B cell (primary cell): ENCODE data around the gene FLYWCH2. TPM values are rescaled to one million over a fixed set of nuclear protein-coding genes. Genes with fewer than 3 reads are reported as not detected.

ENCODE experiments used
- ATAC-seq: fragments of 200-7000 bp; cut with Tn5 transposase; one replicate; pipeline ENCODE4 v1.10.0; 2021; ENCODE audit warnings: low read depth, mild to moderate bottlenecking, moderate number of reproducible peaks, moderate library complexity
- CTCF ChIA-PET: fragments of 350-600 bp; sonication (Branson Sonifier 250); formaldehyde crosslinking; loops from one replicate; lab custom pipeline; 2021; ENCODE audit warnings: antibody characterized with exemption, inconsistent platforms; lab: Charles Lee
- POLR2A ChIA-PET: fragments of 350-600 bp; sonication (Branson Sonifier 250); formaldehyde crosslinking; loops from one replicate; lab custom pipeline; 2021; ENCODE audit warnings: antibody characterized with exemption; lab: Charles Lee
- DNase-seq: peaks from one replicate; pipeline ENCODE4 v3.0.0; 2013
- H2AFZ ChIP-seq: 2 replicates; pipeline ENCODE4 v1.6.1; 2012; ENCODE audit warnings: mild to moderate bottlenecking, low read depth, low read length; ENCODE audit not compliant: insufficient read depth, poor library complexity, severe bottlenecking
- H3K27ac ChIP-seq, 2 donors: 1 replicate in 1 of 2; 2 replicates in 1 of 2; pipeline ENCODE4 v1.5.1; 2012 to 2013; ENCODE audit warnings: low read length in 2 of 2, mild to moderate bottlenecking in 2 of 2, moderate library complexity in 1 of 2
- H3K27me3 ChIP-seq, 4 experiments: fragments of 200-600 bp in 1 of 4; sonication (generic) in 1 of 4; replicated peaks in 1 of 4; 1 replicate in 2 of 4; 2 replicates in 2 of 4; pipeline versions ENCODE4 v1.6.1 to v1.7.0; 2013 to 2016; ENCODE audit warnings: low read length in 3 of 4, mild to moderate bottlenecking in 2 of 4, mixed read lengths in 1 of 4, moderate library complexity in 1 of 4; ENCODE audit not compliant: insufficient read depth in 4 of 4, control insufficient read depth in 3 of 4; ENCODE audit errors: control extremely low read depth in 1 of 4
- H3K36me3 ChIP-seq, 2 experiments: replicated peaks in 1 of 2; 1 replicate in 1 of 2; 2 replicates in 1 of 2; pipeline versions ENCODE4 v1.6.1 to v1.7.1; 2013; ENCODE audit warnings: low read length in 1 of 2; ENCODE audit not compliant: insufficient read depth in 2 of 2, control insufficient read depth in 1 of 2; ENCODE audit errors: control extremely low read depth in 1 of 2, extremely low read depth in 1 of 2
- H3K4me1 ChIP-seq, 2 donors: fragments of 200-600 bp in 1 of 2; sonication (generic) in 1 of 2; 1 replicate in 1 of 2; 2 replicates in 1 of 2; pipeline versions ENCODE4 v1.5.1 to v1.6.1; 2013 to 2017; ENCODE audit warnings: low read length in 2 of 2; ENCODE audit not compliant: control insufficient read depth in 2 of 2, insufficient read depth in 2 of 2
- H3K4me2 ChIP-seq: replicated peaks from 2 replicates; pipeline ENCODE3; 2012; ENCODE audit warnings: mild to moderate bottlenecking, low read depth, low read length; ENCODE audit not compliant: poor library complexity, severe bottlenecking
- H3K4me3 ChIP-seq, 5 experiments: fragments of 200-600 bp in 1 of 5; sonication (generic) in 1 of 5; 1 replicate in 3 of 5; 2 replicates in 2 of 5; pipeline versions ENCODE4 v1.5.1 to v1.7.0; 2011 to 2016; ENCODE audit warnings: low read length in 4 of 5, mild to moderate bottlenecking in 4 of 5, low read depth in 2 of 5, control low read depth in 1 of 5, moderate library complexity in 1 of 5; ENCODE audit not compliant: insufficient read depth in 1 of 5; ENCODE audit errors: control extremely low read depth in 1 of 5, extremely low read depth in 1 of 5
- H3K79me2 ChIP-seq: fragments of 200-600 bp; sonication (generic); one replicate; pipeline ENCODE4 v1.6.0; 2016; ENCODE audit warnings: low read length; ENCODE audit not compliant: control insufficient read depth, insufficient read depth
- H3K9ac ChIP-seq: fragments of 200-600 bp; sonication (generic); 2 replicates; pipeline ENCODE4 v1.6.1; 2017; ENCODE audit warnings: mild to moderate bottlenecking, low read length, moderate library complexity
- H3K9me3 ChIP-seq, 3 donors: one replicate each; pipeline versions ENCODE4 v1.6.1 to v1.7.1; 2013; ENCODE audit warnings: low read length in 2 of 3; ENCODE audit not compliant: control insufficient read depth in 2 of 3, insufficient read depth in 1 of 3; ENCODE audit errors: control extremely low read depth in 1 of 3
- H4K20me1 ChIP-seq: 2 replicates; pipeline ENCODE4 v1.6.0; 2012; ENCODE audit warnings: mild to moderate bottlenecking, low read length; ENCODE audit not compliant: insufficient read depth, control insufficient read depth, poor library complexity, severe bottlenecking
- H3K27ac Mint-ChIP-seq: one replicate; pipeline ENCODE4 v1.8.0; 2021; ENCODE audit warnings: mixed read lengths
- H3K27me3 Mint-ChIP-seq: one replicate; pipeline ENCODE4 v1.8.0; 2021; ENCODE audit warnings: mixed read lengths
- H3K4me1 Mint-ChIP-seq: one replicate; pipeline ENCODE4 v1.8.0; 2021; ENCODE audit warnings: mixed read lengths
- H3K4me3 Mint-ChIP-seq: one replicate; pipeline ENCODE4 v1.8.0; 2021; ENCODE audit warnings: mixed read lengths
- H3K9me3 Mint-ChIP-seq: one replicate; pipeline ENCODE4 v1.8.0; 2022; ENCODE audit warnings: mixed read lengths; ENCODE audit not compliant: insufficient read depth
- CTCF ChIP-seq: fragments of 200-600 bp; IDR thresholded peaks from one replicate; pipeline ENCODE4 v1.8.0; 2022; ENCODE audit warnings: antibody characterized with exemption, mild to moderate bottlenecking
- EZH2 ChIP-seq: IDR thresholded peaks from 2 replicates; pipeline ENCODE4 v1.6.1; 2012; ENCODE audit warnings: borderline replicate concordance, low read depth, mild to moderate bottlenecking, moderate library complexity, low read length; ENCODE audit not compliant: insufficient read depth, poor library complexity, severe bottlenecking
- WGBS: methylation state at CpG from one replicate; pipeline ENCODE4 v1.1.5; 2013; ENCODE audit warnings: missing lambda C conversion rate; ENCODE audit not compliant: insufficient coverage; 5-methylcytosine and 5-hydroxymethylcytosine counted together
- intact Hi-C: fragments of 100-400 bp; cut with micrococcal nuclease; formaldehyde crosslinking; loops from one replicate; pipeline ENCODE4 v1.10.0; 2022
- polyA plus RNA-seq: library from polyadenylated mRNA; depleted of rRNA; stranded (reverse); fragments of >200 nt; gene quantifications from 2 replicates; pipeline ENCODE4 v1.2.3, GENCODE V29; 2012
- total RNA-seq, 2 donors: library from RNA; stranded (reverse); fragments of 120-200 nt in 1 of 2; gene quantifications; 1 replicate in 1 of 2; 2 replicates in 1 of 2; pipeline versions ENCODE4 v1.2.3 to v1.2.4, GENCODE V29; 2013 to 2022

FLYWCH2 gene
- total and polyA plus RNA-seq, 2 donors (not counting 1 experiment from before 2014, with no cell fraction given) = 22.3 to 24.1 TPM

GRCh38 chr16:2846511-2847310 lies 36.3 kb upstream of the FLYWCH2 start:
- POLR2A ChIA-PET = no interaction called here
- 66% methylated on average over 2 of the region's 3 CpGs for WGBS
- ATAC-seq = no peak

More at GRCh38 chr16:2846511-2847310, 36.3 kb upstream of the FLYWCH2 start:
- Mint-ChIP-seq H3K9me3 (peaks cover 2% of the 10 kb centered on the region), H3K4me3 (no peak overlapping the region), H3K4me1 (peaks cover 5% of the 10 kb centered on the region), H3K27ac (no peak overlapping the region), H3K27me3 (peaks cover 26% of the 10 kb centered on the region)
- Histone ChIP-seq H3K79me2 (no peaks in the 10 kb centered on the region), H3K27ac (no peak overlapping the region), H3K9me3 (peaks cover 0 to 15% (median 0%) of the 10 kb centered on the region in 3 donors), H3K4me1 (peaks cover 10% of the 10 kb centered on the region in 2 donors), H4K20me1 (no peaks in the 10 kb centered on the region), H3K27me3 (peaks cover 0 to 5% (median 2%) of the 10 kb centered on the region in 4 experiments), H3K4me2 (no peak overlapping the region), H3K36me3 (no peaks in the 10 kb centered on the region), H2AFZ (no peak overlapping the region), H3K9ac (no peak overlapping the region), H3K4me3 (no peak overlapping the region)
- TF ChIP-seq EZH2 = no peak
- TF ChIP-seq CTCF = no peak
- CTCF ChIA-PET = no interaction called here
- DNase-seq = no peak
- intact Hi-C loops = no loop called here
